A549 (cell line): ENCODE data around the gene GNB1L. TPM values are rescaled to one million over a fixed set of nuclear protein-coding genes. Genes with fewer than 3 reads are reported as not detected.

Experiments
- ATAC-seq, 2 experiments: fragments of 200-7000 bp in 1 of 2; fragments of >200 bp in 1 of 2; cut with Nextera tagmentation in 1 of 2; cut with Tn5 transposase in 1 of 2; 3 replicates each; pipeline versions ENCODE4 v1.8.0 to v1.9.1; 2018 to 2020; ENCODE audit warnings: mild to moderate bottlenecking in 1 of 2, moderate library complexity in 1 of 2
- CTCF ChIA-PET: fragments of 300-600 bp; sonication (Branson Sonifier 250); formaldehyde crosslinking; extraction: SDS; loops from one replicate; lab custom pipeline; 2021; ENCODE audit warnings: antibody characterized with exemption, inconsistent platforms; lab: Yijun Ruan, JAX
- POLR2A ChIA-PET: fragments of 350-600 bp; formaldehyde crosslinking; extraction: SDS; loops from one replicate; lab custom pipeline; 2021; ENCODE audit warnings: antibody characterized with exemption, inconsistent platforms; lab: Yijun Ruan, JAX
- DNase-seq, 2 experiments: peaks; one replicate each; pipeline versions ENCODE4 v3.0.0 to v3.0.0-alpha.2; 2011 to 2016; ENCODE audit warnings: low read depth in 1 of 2, low spot score in 1 of 2
- FAIRE-seq: peaks from 2 replicates; lab custom pipeline; 2011; peaks lifted over from hg19 to GRCh38; lab: Jason Lieb, UNC
- H3K27ac ChIP-seq, 2 experiments: fragments of >200 bp; sonication (Bioruptor Twin); formaldehyde crosslinking; 3 replicates each; pipeline ENCODE4 v1.5.1; 2016 to 2017
- H3K4me1 ChIP-seq: fragments of >200 bp; sonication (Bioruptor Twin); formaldehyde crosslinking; 3 replicates; pipeline ENCODE4 v1.6.1; 2016
- H3K4me2 ChIP-seq: fragments of >200 bp; sonication (Bioruptor Twin); formaldehyde crosslinking; 3 replicates; pipeline ENCODE4 v1.6.1; 2016
- H3K4me3 ChIP-seq: fragments of >200 bp; sonication (Bioruptor Twin); formaldehyde crosslinking; 3 replicates; pipeline ENCODE4 v1.5.1; 2016
- H3K9me3 ChIP-seq: fragments of >200 bp; sonication (Bioruptor Twin); formaldehyde crosslinking; 3 replicates; pipeline ENCODE4 v1.6.1; 2016
- CBX8 ChIP-seq: fragments of 200-600 bp; sonication (generic); IDR thresholded peaks from 2 replicates; pipeline ENCODE4 v1.6.1; 2016
- CHD2 ChIP-seq: fragments of 150-350 bp; IDR thresholded peaks from 2 replicates; pipeline ENCODE4 v1.6.1; 2014; ENCODE audit warnings: low read length; ENCODE audit not compliant: partially characterized antibody
- FOXS1 ChIP-seq: fragments of 250-450 bp; sonication (Bioruptor Pico); IDR thresholded peaks from 2 replicates; pipeline ENCODE4 v1.5.0; 2020; ENCODE audit warnings: mild to moderate bottlenecking, moderate library complexity
- GATA3 ChIP-seq: IDR thresholded peaks from 2 replicates; pipeline ENCODE4 v1.6.1; 2012; ENCODE audit warnings: borderline replicate concordance
- HDAC2 ChIP-seq: fragments of 200-600 bp; sonication (generic); IDR thresholded peaks from 2 replicates; pipeline ENCODE4 v1.6.1; 2016
- HOXB13 ChIP-seq: fragments of 250-450 bp; sonication (Bioruptor Pico); IDR thresholded peaks from 2 replicates; pipeline ENCODE4 v1.5.0; 2020; ENCODE audit warnings: low read depth, mild to moderate bottlenecking, moderate library complexity
- JUNB ChIP-seq: fragments of >200 bp; sonication (Bioruptor Twin); formaldehyde crosslinking; IDR thresholded peaks from 2 replicates; pipeline ENCODE4 v1.6.1; 2016
- KDM1A ChIP-seq: fragments of 200-600 bp; sonication (generic); IDR thresholded peaks from 2 replicates; pipeline ENCODE4 v1.6.1; 2016; ENCODE audit warnings: low read depth, mild to moderate bottlenecking
- KDM5A ChIP-seq: fragments of 200-600 bp; sonication (generic); IDR thresholded peaks from 2 replicates; pipeline ENCODE4 v1.6.1; 2016; ENCODE audit warnings: antibody characterized with exemption, mild to moderate bottlenecking
- MAZ ChIP-seq: fragments of 150-350 bp; IDR thresholded peaks from 2 replicates; pipeline ENCODE4 v1.6.1; 2014; ENCODE audit warnings: antibody characterized with exemption, low read depth, low read length, borderline replicate concordance
- RARB ChIP-seq: fragments of 250-450 bp; sonication (Bioruptor Pico); IDR thresholded peaks from 2 replicates; pipeline ENCODE4 v1.8.0; 2021; ENCODE audit warnings: mild to moderate bottlenecking, moderate library complexity
- RCOR1 ChIP-seq: fragments of 150-350 bp; IDR thresholded peaks from 2 replicates; pipeline ENCODE4 v1.6.1; 2014; ENCODE audit warnings: antibody characterized with exemption, low read length, low read depth
- SREBF2 ChIP-seq: fragments of 450-650 bp; IDR thresholded peaks from 2 replicates; pipeline ENCODE4 v1.6.1; 2014; ENCODE audit warnings: mild to moderate bottlenecking, moderate library complexity
- TP53 ChIP-seq: fragments of 250-450 bp; sonication (Bioruptor Pico); IDR thresholded peaks from 2 replicates; pipeline ENCODE4 v1.5.0; 2021; ENCODE audit warnings: mild to moderate bottlenecking, moderate library complexity
- ZC3H11A ChIP-seq: fragments of 450-650 bp; IDR thresholded peaks from 2 replicates; pipeline ENCODE4 v1.6.1; 2014; ENCODE audit warnings: antibody characterized with exemption, mild to moderate bottlenecking
- ZFP36 ChIP-seq: fragments of 450-650 bp; IDR thresholded peaks from 2 replicates; pipeline ENCODE4 v1.6.1; 2014; ENCODE audit warnings: borderline replicate concordance; ENCODE audit not compliant: partially characterized antibody
- ZNF302 ChIP-seq: fragments of 250-450 bp; sonication (Bioruptor Pico); IDR thresholded peaks from 2 replicates; pipeline ENCODE4 v1.9.0; 2021; ENCODE audit warnings: inconsistent platforms, mild to moderate bottlenecking, moderate library complexity
- ZSCAN20 ChIP-seq: fragments of 250-450 bp; sonication (Bioruptor Pico); IDR thresholded peaks from 2 replicates; pipeline ENCODE4 v1.8.0; 2022; ENCODE audit warnings: mild to moderate bottlenecking, moderate library complexity
- WGBS: methylation state at CpG from one replicate; pipeline ENCODE4 v1.1.6; 2017; ENCODE audit errors: missing lambda C conversion rate; 5-methylcytosine and 5-hydroxymethylcytosine counted together
- polyA plus RNA-seq, 4 experiments: library from polyadenylated mRNA; depleted of rRNA in 3 of 4; stranded (reverse); fragments of >200 nt; fragmentation: RNase III in 1 of 4; extraction: RNeasy Plus Mini Kit Qiagen cat#74134 plus additional on column Dnase treatment in 1 of 4; gene quantifications; 2 replicates in 3 of 4; 3 replicates in 1 of 4; pipeline ENCODE4 v1.2.3, GENCODE V29; 2011 to 2017
- TF ChIP-seq, protein P1 (sequence below): fragments of >200 bp; sonication (Bioruptor Twin); formaldehyde crosslinking; IDR thresholded peaks from 3 replicates; pipeline ENCODE4 v1.6.1; 2016
- TF ChIP-seq, protein P2 (sequence below): IDR thresholded peaks from 2 replicates; pipeline ENCODE4 v1.6.1; 2012; ENCODE audit warnings: low read depth, borderline replicate concordance
- TF ChIP-seq, protein P3 (sequence below): fragments of 200-600 bp; sonication (generic); IDR thresholded peaks from 2 replicates; pipeline ENCODE4 v1.6.1; 2016; ENCODE audit warnings: antibody characterized with exemption, mild to moderate bottlenecking, moderate library complexity
- TF ChIP-seq, protein P4 (sequence below): fragments of >200 bp; sonication (Bioruptor Twin); formaldehyde crosslinking; IDR thresholded peaks from 3 replicates; pipeline ENCODE4 v1.5.1; 2016
- TF ChIP-seq, protein P5 (sequence below): fragments of 250-450 bp; sonication (Bioruptor Pico); IDR thresholded peaks from 2 replicates; pipeline ENCODE4 v1.5.0; 2020; ENCODE audit warnings: low read depth, mild to moderate bottlenecking, moderate library complexity

Gene GNB1L
- polyA plus RNA-seq, 2 of the 4 experiments (the other 2 are of a cell fraction) = 1.8 to 10.3 TPM

DNA sequence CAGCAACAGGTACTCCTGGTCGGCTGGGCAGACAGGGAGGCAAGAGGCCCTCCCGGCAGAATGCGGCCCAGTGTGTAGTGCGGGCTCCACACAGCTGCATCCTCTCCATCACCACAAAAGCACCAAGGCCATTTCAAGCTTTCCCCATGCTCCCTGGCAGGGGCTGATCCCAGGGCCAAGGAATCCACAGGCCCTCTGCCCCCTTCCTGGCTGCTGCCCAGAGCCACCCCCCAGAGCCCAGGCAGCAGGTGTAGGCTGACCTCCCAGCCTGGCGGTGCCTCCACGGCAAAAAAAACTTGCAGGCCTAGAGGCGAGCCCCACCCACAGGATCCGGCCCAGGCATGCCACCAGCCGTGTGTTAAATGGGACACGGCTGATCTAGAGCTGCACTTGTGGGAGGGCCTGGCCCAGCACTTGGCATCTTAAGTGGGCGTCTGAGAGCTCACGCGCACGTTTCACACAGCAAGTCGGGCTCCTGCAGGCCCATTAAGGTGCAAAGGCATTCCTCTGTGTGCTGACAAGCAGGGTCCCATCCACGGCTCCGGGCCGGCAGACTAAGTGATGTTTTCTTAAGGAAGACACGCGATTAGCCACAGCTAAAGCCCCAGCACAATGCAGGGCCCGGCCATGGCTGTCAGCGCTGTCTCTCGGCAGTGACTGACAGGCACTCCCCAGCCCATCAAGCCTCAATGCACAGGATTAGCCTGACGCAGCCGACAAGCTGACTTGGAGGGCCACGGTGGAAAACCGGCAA, 19.8 kb upstream of the GNB1L start:
- FAIRE-seq = no peak
- no peak overlapping the region for H3K4me2 ChIP-seq
- no peak for ATAC-seq

DNA sequence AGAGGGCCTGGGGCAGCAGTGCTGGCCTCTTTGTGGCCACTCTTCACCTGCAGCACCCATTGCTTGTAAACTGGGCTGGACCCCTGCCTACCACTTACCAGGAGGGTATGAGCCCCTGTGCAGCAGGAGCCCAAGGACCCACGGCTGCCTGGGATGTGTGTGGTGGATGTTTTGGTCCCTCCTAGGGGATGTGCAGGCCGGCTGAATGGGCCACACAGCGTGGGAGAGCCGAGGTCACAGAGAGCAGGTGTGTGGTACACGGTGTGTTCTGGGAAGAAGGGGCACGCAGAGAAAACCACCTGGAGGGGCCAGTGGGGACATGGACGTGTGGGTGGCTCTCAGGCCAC, 19.3 kb upstream of the GNB1L start:
- DNase-seq (no peak), FAIRE-seq (no peak), ATAC-seq (no peak)
- Histone ChIP-seq H3K9me3 (no peaks in the 10 kb centered on the region), H3K4me2 (no peak overlapping the region), H3K27ac (peak overlapping the region in 1 of 2 experiments; percentile 92; a peak in 1 of 6 replicates), H3K4me1 (peaks cover 39% of the 10 kb centered on the region), H3K4me3 (no peak overlapping the region)
- WGBS = 76% methylated on average over 4 of the region's 7 CpGs
- TF ChIP-seq ZNF302 (CRISPR knock-in tag) (no peak), ZSCAN20 (CRISPR knock-in tag) (no peak), CHD2 (no peak)
- ChIA-PET CTCF (interaction anchor here (3.6 kb wide), 1 partner anchor 144 kb away, joined by 15 read pairs; no protein-coding TSS in a partner anchor), POLR2A (no interaction called here)

More for the DNA sequence above, 19.8 kb upstream of the GNB1L start:
- 85% methylated on average over 10 of the region's 27 CpGs for WGBS
- ChIA-PET CTCF (interaction anchor here (1.1 to 3.6 kb wide), 3 partner anchors 10 to 144 kb away, joined by 4 to 15 read pairs (median 5); no protein-coding TSS in a partner anchor), POLR2A (no interaction called here)
- Histone ChIP-seq H3K27ac (peak overlapping the region in 1 of 2 experiments; percentile 92; a peak in 3 of 6 replicates), H3K4me1 (peaks cover 44% of the 10 kb centered on the region)
- DNase-seq = no peak
- TF ChIP-seq ZFP36 (no peak), KDM1A (no peak), KDM5A (no peak), RCOR1 (no peak), CBX8 (no peak), JUNB (no peak)
- TF ChIP-seq, all 56 proteins: peak for 0
- H3K9me3 ChIP-seq = no peaks in the 10 kb centered on the region
- no peak overlapping the region for H3K4me3 ChIP-seq

DNA sequence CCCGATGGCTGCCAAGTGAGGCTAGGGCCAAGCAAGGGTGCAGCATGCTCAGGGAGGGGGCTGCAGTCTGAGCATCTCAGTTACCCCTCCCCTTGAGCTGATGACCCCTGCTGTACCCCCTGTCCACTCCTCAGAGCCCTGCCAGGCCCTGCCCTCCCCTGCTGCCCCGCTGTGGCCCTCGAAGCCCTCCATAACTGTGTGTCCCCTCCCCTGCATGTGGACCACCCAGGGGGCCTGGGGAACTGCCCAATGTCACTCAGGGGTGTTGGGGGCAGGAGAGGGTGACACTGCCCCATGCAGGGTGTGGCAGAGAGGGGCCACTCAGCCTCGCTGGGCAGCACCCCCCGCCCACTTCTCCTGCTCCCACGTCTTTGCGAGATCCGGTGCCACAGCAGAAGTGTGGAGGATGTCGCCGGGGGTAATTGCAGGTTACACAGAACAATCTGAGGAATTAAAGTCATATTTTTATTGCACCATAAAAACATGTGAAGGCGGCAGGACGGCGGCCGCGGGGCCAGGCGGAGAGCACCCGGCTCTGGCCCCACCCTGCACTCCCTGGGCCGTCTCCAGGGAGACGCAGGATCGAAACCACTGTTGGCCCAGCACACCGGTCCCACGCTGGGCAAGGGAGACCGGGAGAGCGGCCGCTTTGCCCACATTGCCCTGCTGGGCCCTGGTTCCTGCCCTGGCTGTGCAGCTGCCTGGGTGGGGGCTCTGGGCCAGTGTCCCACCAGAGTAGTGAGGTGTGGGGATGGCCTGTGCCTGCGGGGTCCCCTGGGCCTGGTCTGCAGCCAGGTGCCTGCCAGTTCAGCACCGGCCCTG, 18.7 kb upstream of the GNB1L start:
- Histone ChIP-seq H3K4me3 (no peak overlapping the region), H3K4me2 (no peak overlapping the region), H3K9me3 (no peaks in the 10 kb centered on the region), H3K4me1 (peaks cover 33% of the 10 kb centered on the region), H3K27ac (peak overlapping the region in 1 of 2 experiments; percentile 18; a peak in 1 of 6 replicates)
- FAIRE-seq (no peak), DNase-seq (no peak), ATAC-seq (peak in 1 of 2 experiments; percentile 4; a peak in 1 of 6 replicates)
- ChIA-PET POLR2A (no interaction called here), CTCF (no interaction called here)
- 76% methylated on average over 15 of the region's 27 CpGs for WGBS
- no peak for TF ChIP-seq RARB
- TF ChIP-seq, protein P1, sequence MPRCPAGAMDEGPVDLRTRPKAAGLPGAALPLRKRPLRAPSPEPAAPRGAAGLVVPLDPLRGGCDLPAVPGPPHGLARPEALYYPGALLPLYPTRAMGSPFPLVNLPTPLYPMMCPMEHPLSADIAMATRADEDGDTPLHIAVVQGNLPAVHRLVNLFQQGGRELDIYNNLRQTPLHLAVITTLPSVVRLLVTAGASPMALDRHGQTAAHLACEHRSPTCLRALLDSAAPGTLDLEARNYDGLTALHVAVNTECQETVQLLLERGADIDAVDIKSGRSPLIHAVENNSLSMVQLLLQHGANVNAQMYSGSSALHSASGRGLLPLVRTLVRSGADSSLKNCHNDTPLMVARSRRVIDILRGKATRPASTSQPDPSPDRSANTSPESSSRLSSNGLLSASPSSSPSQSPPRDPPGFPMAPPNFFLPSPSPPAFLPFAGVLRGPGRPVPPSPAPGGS = no peak
- no peak for TF ChIP-seq MAZ
- TF ChIP-seq, protein P2, sequence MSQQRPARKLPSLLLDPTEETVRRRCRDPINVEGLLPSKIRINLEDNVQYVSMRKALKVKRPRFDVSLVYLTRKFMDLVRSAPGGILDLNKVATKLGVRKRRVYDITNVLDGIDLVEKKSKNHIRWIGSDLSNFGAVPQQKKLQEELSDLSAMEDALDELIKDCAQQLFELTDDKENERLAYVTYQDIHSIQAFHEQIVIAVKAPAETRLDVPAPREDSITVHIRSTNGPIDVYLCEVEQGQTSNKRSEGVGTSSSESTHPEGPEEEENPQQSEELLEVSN = no peak
- no peak for TF ChIP-seq SREBF2
- TF ChIP-seq ZC3H11A = no peak
- no peak for TF ChIP-seq HOXB13 (CRISPR knock-in tag)
- TF ChIP-seq FOXS1 = no peak
- no peak for TF ChIP-seq HDAC2
- TF ChIP-seq, protein P3, sequence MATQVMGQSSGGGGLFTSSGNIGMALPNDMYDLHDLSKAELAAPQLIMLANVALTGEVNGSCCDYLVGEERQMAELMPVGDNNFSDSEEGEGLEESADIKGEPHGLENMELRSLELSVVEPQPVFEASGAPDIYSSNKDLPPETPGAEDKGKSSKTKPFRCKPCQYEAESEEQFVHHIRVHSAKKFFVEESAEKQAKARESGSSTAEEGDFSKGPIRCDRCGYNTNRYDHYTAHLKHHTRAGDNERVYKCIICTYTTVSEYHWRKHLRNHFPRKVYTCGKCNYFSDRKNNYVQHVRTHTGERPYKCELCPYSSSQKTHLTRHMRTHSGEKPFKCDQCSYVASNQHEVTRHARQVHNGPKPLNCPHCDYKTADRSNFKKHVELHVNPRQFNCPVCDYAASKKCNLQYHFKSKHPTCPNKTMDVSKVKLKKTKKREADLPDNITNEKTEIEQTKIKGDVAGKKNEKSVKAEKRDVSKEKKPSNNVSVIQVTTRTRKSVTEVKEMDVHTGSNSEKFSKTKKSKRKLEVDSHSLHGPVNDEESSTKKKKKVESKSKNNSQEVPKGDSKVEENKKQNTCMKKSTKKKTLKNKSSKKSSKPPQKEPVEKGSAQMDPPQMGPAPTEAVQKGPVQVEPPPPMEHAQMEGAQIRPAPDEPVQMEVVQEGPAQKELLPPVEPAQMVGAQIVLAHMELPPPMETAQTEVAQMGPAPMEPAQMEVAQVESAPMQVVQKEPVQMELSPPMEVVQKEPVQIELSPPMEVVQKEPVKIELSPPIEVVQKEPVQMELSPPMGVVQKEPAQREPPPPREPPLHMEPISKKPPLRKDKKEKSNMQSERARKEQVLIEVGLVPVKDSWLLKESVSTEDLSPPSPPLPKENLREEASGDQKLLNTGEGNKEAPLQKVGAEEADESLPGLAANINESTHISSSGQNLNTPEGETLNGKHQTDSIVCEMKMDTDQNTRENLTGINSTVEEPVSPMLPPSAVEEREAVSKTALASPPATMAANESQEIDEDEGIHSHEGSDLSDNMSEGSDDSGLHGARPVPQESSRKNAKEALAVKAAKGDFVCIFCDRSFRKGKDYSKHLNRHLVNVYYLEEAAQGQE = no peak
- TF ChIP-seq ZNF302 (CRISPR knock-in tag) = no peak
- TF ChIP-seq GATA3 = no peak
- TF ChIP-seq RCOR1 = no peak
- TF ChIP-seq, protein P4, sequence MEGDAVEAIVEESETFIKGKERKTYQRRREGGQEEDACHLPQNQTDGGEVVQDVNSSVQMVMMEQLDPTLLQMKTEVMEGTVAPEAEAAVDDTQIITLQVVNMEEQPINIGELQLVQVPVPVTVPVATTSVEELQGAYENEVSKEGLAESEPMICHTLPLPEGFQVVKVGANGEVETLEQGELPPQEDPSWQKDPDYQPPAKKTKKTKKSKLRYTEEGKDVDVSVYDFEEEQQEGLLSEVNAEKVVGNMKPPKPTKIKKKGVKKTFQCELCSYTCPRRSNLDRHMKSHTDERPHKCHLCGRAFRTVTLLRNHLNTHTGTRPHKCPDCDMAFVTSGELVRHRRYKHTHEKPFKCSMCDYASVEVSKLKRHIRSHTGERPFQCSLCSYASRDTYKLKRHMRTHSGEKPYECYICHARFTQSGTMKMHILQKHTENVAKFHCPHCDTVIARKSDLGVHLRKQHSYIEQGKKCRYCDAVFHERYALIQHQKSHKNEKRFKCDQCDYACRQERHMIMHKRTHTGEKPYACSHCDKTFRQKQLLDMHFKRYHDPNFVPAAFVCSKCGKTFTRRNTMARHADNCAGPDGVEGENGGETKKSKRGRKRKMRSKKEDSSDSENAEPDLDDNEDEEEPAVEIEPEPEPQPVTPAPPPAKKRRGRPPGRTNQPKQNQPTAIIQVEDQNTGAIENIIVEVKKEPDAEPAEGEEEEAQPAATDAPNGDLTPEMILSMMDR = no peak
- TF ChIP-seq, protein P5, sequence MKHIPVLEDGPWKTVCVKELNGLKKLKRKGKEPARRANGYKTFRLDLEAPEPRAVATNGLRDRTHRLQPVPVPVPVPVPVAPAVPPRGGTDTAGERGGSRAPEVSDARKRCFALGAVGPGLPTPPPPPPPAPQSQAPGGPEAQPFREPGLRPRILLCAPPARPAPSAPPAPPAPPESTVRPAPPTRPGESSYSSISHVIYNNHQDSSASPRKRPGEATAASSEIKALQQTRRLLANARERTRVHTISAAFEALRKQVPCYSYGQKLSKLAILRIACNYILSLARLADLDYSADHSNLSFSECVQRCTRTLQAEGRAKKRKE (CRISPR knock-in tag) = no peak
- no peak for TF ChIP-seq TP53
- TF ChIP-seq ZSCAN20 (CRISPR knock-in tag) = no peak
- TF ChIP-seq, all 56 proteins: peak for 0
